GM12892 (cell line): Measurements from ENCODE around the gene NR3C2.

Source experiments
- POLR2AphosphoS5 ChIP-seq: IDR thresholded peaks from 2 replicates; pipeline ENCODE4 v1.6.1; 2011; ENCODE audit warnings: low read depth, low read length, control low read depth
- TAF1 ChIP-seq: IDR thresholded peaks from 2 replicates; pipeline ENCODE4 v1.6.1; 2011; ENCODE audit warnings: low read depth, mild to moderate bottlenecking, control low read depth, low read length, borderline replicate concordance

- TF ChIP-seq TAF1 (no peak), POLR2AphosphoS5 (no peak)
Measured at GRCh38 chr4:148415500-148415899, 26.7 kb downstream of the NR3C2 start.
